ENCODE measurements around the gene FAM81A.

- TF ChIP-seq CTCF (IDR thresholded peaks at IDR 0.05) (no peak), EP300 (IDR thresholded peaks at IDR 0.05) (no peak), POLR2A (IDR thresholded peaks at IDR 0.05) (no peak)
These were observed 35.2 kb downstream of the FAM81A start for GRCh38 chr15:59473226-59473625.
